Mesenchymal stem cell (in vitro differentiated cells and primary cell): ENCODE measurements around the gene CYB561D1.

ENCODE experiments used
- DNase-seq: peaks from one replicate; pipeline ENCODE4 v3.0.0-alpha.2; 2013
- H2AFZ ChIP-seq: one replicate; pipeline ENCODE4 v1.6.1; 2013; ENCODE audit warnings: low read depth, mild to moderate bottlenecking, control low read depth, inconsistent platforms, low read length, moderate library complexity
- H2AK5ac ChIP-seq: 2 replicates; pipeline ENCODE4 v1.6.1; 2013; ENCODE audit warnings: low read length, moderate library complexity, mild to moderate bottlenecking, inconsistent platforms; ENCODE audit not compliant: severe bottlenecking
- H2BK120ac ChIP-seq: one replicate; pipeline ENCODE4 v1.6.1; 2013; ENCODE audit warnings: low read depth, mild to moderate bottlenecking, inconsistent platforms, low read length, moderate library complexity
- H2BK12ac ChIP-seq, 2 experiments: one replicate each; pipeline ENCODE4 v1.6.1; 2013; ENCODE audit warnings: inconsistent platforms in 2 of 2, low read length in 2 of 2, mild to moderate bottlenecking in 2 of 2, moderate library complexity in 2 of 2, control low read depth in 1 of 2
- H2BK15ac ChIP-seq: one replicate; pipeline ENCODE4 v1.6.1; 2013; ENCODE audit warnings: mild to moderate bottlenecking, low read depth, inconsistent platforms; ENCODE audit not compliant: poor library complexity, severe bottlenecking
- H2BK5ac ChIP-seq: 2 replicates; pipeline ENCODE4 v1.6.1; 2013; ENCODE audit warnings: low read depth, mild to moderate bottlenecking, low read length, control low read depth, inconsistent platforms; ENCODE audit not compliant: poor library complexity, severe bottlenecking
- H3K14ac ChIP-seq, 2 experiments: one replicate each; pipeline ENCODE4 v1.6.1; 2013; ENCODE audit warnings: inconsistent platforms in 2 of 2, low read length in 2 of 2, control low read depth in 1 of 2, mild to moderate bottlenecking in 1 of 2, moderate library complexity in 1 of 2
- H3K18ac ChIP-seq, 2 experiments: one replicate each; pipeline ENCODE4 v1.6.1; 2013; ENCODE audit warnings: inconsistent platforms in 2 of 2, low read length in 2 of 2, control low read depth in 1 of 2, low read depth in 1 of 2, mild to moderate bottlenecking in 1 of 2
- H3K23ac ChIP-seq, 2 experiments: one replicate each; pipeline ENCODE4 v1.6.1; 2013; ENCODE audit warnings: inconsistent platforms in 2 of 2, low read length in 2 of 2, mild to moderate bottlenecking in 2 of 2, moderate library complexity in 2 of 2, control low read depth in 1 of 2
- H3K27ac ChIP-seq: 2 replicates; pipeline ENCODE4 v1.5.1; 2013; ENCODE audit warnings: mild to moderate bottlenecking, moderate library complexity, low read length, control low read depth, inconsistent platforms; ENCODE audit not compliant: poor library complexity, severe bottlenecking
- H3K27me3 ChIP-seq, 2 experiments: 2 replicates each; pipeline versions ENCODE4 v1.6.1 to v1.7.0; 2013; ENCODE audit warnings: low read length in 2 of 2, mild to moderate bottlenecking in 2 of 2, moderate library complexity in 2 of 2, control low read depth in 1 of 2, inconsistent platforms in 1 of 2; ENCODE audit not compliant: control insufficient read depth in 1 of 2, insufficient read depth in 1 of 2
- H3K36me3 ChIP-seq, 2 experiments: 2 replicates each; pipeline versions ENCODE4 v1.6.1 to v1.7.0; 2013; ENCODE audit warnings: low read length in 2 of 2, control low read depth in 1 of 2, inconsistent platforms in 1 of 2, low read depth in 1 of 2, mild to moderate bottlenecking in 1 of 2; ENCODE audit not compliant: insufficient read depth in 2 of 2, control insufficient read depth in 1 of 2
- H3K4ac ChIP-seq, 2 experiments: one replicate each; pipeline ENCODE4 v1.6.1; 2013; ENCODE audit warnings: inconsistent platforms in 2 of 2, low read length in 2 of 2, mild to moderate bottlenecking in 2 of 2, moderate library complexity in 2 of 2, control low read depth in 1 of 2, low read depth in 1 of 2
- H3K4me1 ChIP-seq: 2 replicates; pipeline ENCODE4 v1.6.1; 2013; ENCODE audit warnings: low read depth, low read length, control low read depth; ENCODE audit not compliant: control insufficient read depth, insufficient read depth
- H3K4me2 ChIP-seq: 2 replicates; pipeline ENCODE4 v1.6.1; 2013; ENCODE audit warnings: low read length, mild to moderate bottlenecking, inconsistent platforms; ENCODE audit not compliant: poor library complexity, severe bottlenecking
- H3K4me3 ChIP-seq, 2 experiments: 2 replicates each; pipeline versions ENCODE4 v1.5.1 to v1.7.0; 2013; ENCODE audit warnings: low read length in 2 of 2, mild to moderate bottlenecking in 2 of 2, control low read depth in 1 of 2, low read depth in 1 of 2; ENCODE audit not compliant: insufficient read depth in 1 of 2
- H3K79me1 ChIP-seq: replicated peaks from 2 replicates; pipeline ENCODE4 v1.6.1; 2013; ENCODE audit warnings: mild to moderate bottlenecking, control low read depth, low read length, inconsistent platforms; ENCODE audit not compliant: poor library complexity, severe bottlenecking
- H3K9ac ChIP-seq: 2 replicates; pipeline ENCODE4 v1.7.0; 2013; ENCODE audit warnings: mild to moderate bottlenecking, low read length, moderate library complexity
- H3K9me3 ChIP-seq: 2 replicates; pipeline ENCODE4 v1.7.0; 2013; ENCODE audit warnings: mild to moderate bottlenecking, low read length; ENCODE audit not compliant: control insufficient read depth
- H4K8ac ChIP-seq: one replicate; pipeline ENCODE4 v1.6.1; 2013; ENCODE audit warnings: inconsistent platforms, mild to moderate bottlenecking, low read length, moderate library complexity
- H4K91ac ChIP-seq: one replicate; pipeline ENCODE4 v1.6.1; 2013; ENCODE audit warnings: mild to moderate bottlenecking, low read length, inconsistent platforms
- WGBS: methylation state at CpG from one replicate; pipeline ENCODE4 v1.1.7; 2013; ENCODE audit warnings: mixed read lengths; 5-methylcytosine and 5-hydroxymethylcytosine counted together

The CYB561D1 gene

DNA sequence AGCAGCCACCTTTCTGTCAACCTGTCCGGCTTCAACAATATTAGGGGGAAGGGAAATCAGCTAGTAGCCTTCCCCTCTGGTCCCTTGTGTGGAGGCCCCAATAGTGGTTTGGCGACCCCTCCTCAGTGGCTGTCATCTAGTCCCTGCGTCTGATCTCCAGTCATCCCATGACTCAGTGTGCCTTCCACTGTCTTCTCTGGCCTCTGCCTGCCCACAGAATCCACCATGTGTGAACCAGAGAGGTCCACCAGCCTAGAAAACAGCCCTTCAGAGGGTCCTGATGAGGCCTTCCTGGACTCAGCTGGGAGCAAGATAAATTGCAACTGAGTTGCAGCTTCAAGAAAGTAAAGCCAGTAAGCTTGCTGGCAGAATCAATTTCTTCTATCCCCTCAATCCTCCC, 14.0 kb upstream of the CYB561D1 start:
- peaks cover 15% of the 10 kb centered on the region for H3K4me1 ChIP-seq
- H2BK5ac ChIP-seq: no peak overlapping the region

GRCh38 chr1:109481646-109482045, 12.2 kb upstream of the CYB561D1 start:
- Histone ChIP-seq H3K4ac (no peak overlapping the region), H3K4me2 (no peak overlapping the region), H4K91ac (no peak overlapping the region), H3K27ac (no peak overlapping the region), H3K9ac (no peak overlapping the region), H3K4me1 (peaks cover 16% of the 10 kb centered on the region), H3K36me3 (peaks cover 7 to 44% of the 10 kb centered on the region in 2 experiments), H4K8ac (no peak overlapping the region), H3K4me3 (no peak overlapping the region), H2BK15ac (no peak overlapping the region), H3K14ac (no peak overlapping the region), H3K23ac (no peak overlapping the region), H2AFZ (no peak overlapping the region), H3K9me3 (no peaks in the 10 kb centered on the region), H3K79me1 (peaks cover 15% of the 10 kb centered on the region), H2AK5ac (no peak overlapping the region), H3K27me3 (peaks cover 0 to 61% of the 10 kb centered on the region in 2 experiments), H2BK120ac (no peak overlapping the region), H2BK12ac (no peak overlapping the region), H3K18ac (no peak overlapping the region), H2BK5ac (no peak overlapping the region)
- DNase-seq: no peak
- WGBS: 68% methylated on average over 2 of the region's 2 CpGs

More for the DNA sequence above, 14.0 kb upstream of the CYB561D1 start:
- no peak overlapping the region for H3K9ac ChIP-seq
- no peak overlapping the region for H3K23ac ChIP-seq
- H3K14ac ChIP-seq: no peak overlapping the region
- no peak overlapping the region for H3K4ac ChIP-seq
- peaks cover 0 to 46% of the 10 kb centered on the region in 2 experiments for H3K36me3 ChIP-seq
- no peak for DNase-seq
- peaks cover 6% of the 10 kb centered on the region for H3K79me1 ChIP-seq
- no peak overlapping the region for H4K91ac ChIP-seq
- 76% methylated on average over 3 of the region's 3 CpGs for WGBS
- H2AK5ac ChIP-seq: no peak overlapping the region
- no peak overlapping the region for H2BK15ac ChIP-seq
- no peak overlapping the region for H4K8ac ChIP-seq
- H3K27ac ChIP-seq: no peak overlapping the region
- no peak overlapping the region for H3K4me3 ChIP-seq
- H2AFZ ChIP-seq: no peak overlapping the region
- H2BK12ac ChIP-seq: no peak overlapping the region
- H3K9me3 ChIP-seq: no peaks in the 10 kb centered on the region
- H3K18ac ChIP-seq: no peak overlapping the region
- H2BK120ac ChIP-seq: no peak overlapping the region
- no peak overlapping the region for H3K4me2 ChIP-seq
- peaks cover 0 to 78% of the 10 kb centered on the region in 2 experiments for H3K27me3 ChIP-seq

DNA sequence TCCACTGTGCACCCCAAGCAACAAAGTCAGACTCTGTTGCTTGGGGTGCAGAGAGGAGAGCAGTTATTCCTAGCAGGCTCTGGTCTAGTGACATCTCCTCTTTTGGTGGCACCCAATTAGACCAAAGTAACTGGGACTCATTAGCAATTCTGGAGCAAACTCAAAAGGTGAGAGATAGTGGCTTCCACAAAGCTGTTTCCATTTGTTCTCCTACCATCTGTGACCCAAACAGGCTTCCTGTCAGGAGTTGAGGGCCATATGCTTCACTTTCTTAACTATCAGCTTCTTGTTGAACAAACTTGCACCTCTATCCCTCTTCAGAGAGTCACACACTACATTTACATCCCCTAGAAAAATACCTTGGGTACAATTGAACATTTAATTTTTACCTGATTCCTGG, 11.7 kb upstream of the CYB561D1 start:
- H3K9ac ChIP-seq: no peak overlapping the region
- DNase-seq: no peak
- no peak overlapping the region for H3K23ac ChIP-seq
- no peak overlapping the region for H2BK15ac ChIP-seq
- no peak overlapping the region for H4K8ac ChIP-seq
- no peak overlapping the region for H2AK5ac ChIP-seq
- H3K4ac ChIP-seq: no peak overlapping the region
- H3K27ac ChIP-seq: no peak overlapping the region
- H2BK120ac ChIP-seq: no peak overlapping the region
- no peak overlapping the region for H2BK5ac ChIP-seq
- H3K4me2 ChIP-seq: no peak overlapping the region
- H3K36me3 ChIP-seq: peaks cover 9 to 42% of the 10 kb centered on the region in 2 experiments
- H2BK12ac ChIP-seq: no peak overlapping the region
- H3K4me1 ChIP-seq: peaks cover 16% of the 10 kb centered on the region
- no peak overlapping the region for H3K4me3 ChIP-seq
- no peaks in the 10 kb centered on the region for H3K9me3 ChIP-seq
- no peak overlapping the region for H3K18ac ChIP-seq
- H3K14ac ChIP-seq: no peak overlapping the region
- H3K79me1 ChIP-seq: peaks cover 15% of the 10 kb centered on the region
- H3K27me3 ChIP-seq: peaks cover 0 to 55% of the 10 kb centered on the region in 2 experiments
- no peak overlapping the region for H4K91ac ChIP-seq
- no peak overlapping the region for H2AFZ ChIP-seq

GRCh38 chr1:109482791-109483671, 10.9 kb upstream of the CYB561D1 start:
- H3K4me3 ChIP-seq: peak overlapping the region; percentile 51 to 89
- H3K79me1 ChIP-seq: peaks cover 15% of the 10 kb centered on the region
- H2BK5ac ChIP-seq: no peak overlapping the region
- H3K4ac ChIP-seq: no peak overlapping the region
- no peak overlapping the region for H2BK12ac ChIP-seq
- 13% methylated on average over 27 of the region's 29 CpGs for WGBS
- H3K4me2 ChIP-seq: peak overlapping the region; percentile 96
- H3K36me3 ChIP-seq: peaks cover 17 to 43% of the 10 kb centered on the region in 2 experiments
- no peak overlapping the region for H4K8ac ChIP-seq
- peaks cover 0 to 47% of the 10 kb centered on the region in 2 experiments for H3K27me3 ChIP-seq
- H3K27ac ChIP-seq: no peak overlapping the region
- H3K4me1 ChIP-seq: peaks cover 16% of the 10 kb centered on the region
- no peak for DNase-seq
- H2BK15ac ChIP-seq: no peak overlapping the region
- H3K18ac ChIP-seq: no peak overlapping the region
- H3K14ac ChIP-seq: no peak overlapping the region
- H2AFZ ChIP-seq: peak overlapping the region; percentile 84
- H4K91ac ChIP-seq: no peak overlapping the region
- H3K9ac ChIP-seq: peak overlapping the region; percentile 67
- H3K23ac ChIP-seq: peak overlapping the region in 1 of 2 experiments; percentile 75
- H3K9me3 ChIP-seq: no peaks in the 10 kb centered on the region
- no peak overlapping the region for H2BK120ac ChIP-seq
- H2AK5ac ChIP-seq: no peak overlapping the region
